Neural crest cell (in vitro differentiated cells): ENCODE data around the gene ZNF618. TPM values are rescaled to one million over a fixed set of nuclear protein-coding genes. Genes with fewer than 3 reads are reported as not detected.

ENCODE experiments used
- DNase-seq: peaks from one replicate; pipeline ENCODE4 v3.0.0; 2021; ENCODE audit warnings: low read depth, mixed read lengths, low spot score
- H3K27ac Mint-ChIP-seq: one replicate; pipeline ENCODE4 v1.8.0; 2021; ENCODE audit warnings: mild to moderate bottlenecking, mixed read lengths; ENCODE audit not compliant: unreplicated experiment
- H3K27me3 Mint-ChIP-seq: 2 replicates; pipeline ENCODE4 v1.8.0; 2021; ENCODE audit warnings: low read depth, mild to moderate bottlenecking, mixed read lengths
- H3K36me3 Mint-ChIP-seq: 2 replicates; pipeline ENCODE4 v1.8.0; 2021; ENCODE audit warnings: low read depth, mild to moderate bottlenecking, mixed read lengths
- H3K4me1 Mint-ChIP-seq: 2 replicates; pipeline ENCODE4 v1.8.0; 2021; ENCODE audit warnings: mixed read lengths
- H3K4me3 Mint-ChIP-seq: one replicate; pipeline ENCODE4 v1.8.0; 2021; ENCODE audit warnings: mild to moderate bottlenecking, mixed read lengths
- H3K9me3 Mint-ChIP-seq: 2 replicates; pipeline ENCODE4 v1.8.0; 2021; ENCODE audit warnings: mixed read lengths
- total RNA-seq: library from RNA; stranded (reverse); gene quantifications from 2 replicates; pipeline ENCODE4 v1.2.1, GENCODE V29; 2021
- TF ChIP-seq, protein P1 (sequence below): fragments of 200-600 bp; sonication (generic); conservative IDR thresholded peaks from 2 replicates; pipeline ENCODE4 v1.5.0; 2021; ENCODE audit warnings: antibody characterized with exemption, mild to moderate bottlenecking

Gene ZNF618
- total RNA-seq, 1 donor from 2014 or later, result 60.8 TPM

- no peaks in the 10 kb centered on the region for H3K9me3 Mint-ChIP-seq
- no peak overlapping the region for H3K4me3 Mint-ChIP-seq
- H3K4me1 Mint-ChIP-seq, result no peaks in the 10 kb centered on the region
- H3K27me3 Mint-ChIP-seq, result peaks cover 1% of the 10 kb centered on the region
- DNase-seq, result no peak
- TF ChIP-seq, protein P1, sequence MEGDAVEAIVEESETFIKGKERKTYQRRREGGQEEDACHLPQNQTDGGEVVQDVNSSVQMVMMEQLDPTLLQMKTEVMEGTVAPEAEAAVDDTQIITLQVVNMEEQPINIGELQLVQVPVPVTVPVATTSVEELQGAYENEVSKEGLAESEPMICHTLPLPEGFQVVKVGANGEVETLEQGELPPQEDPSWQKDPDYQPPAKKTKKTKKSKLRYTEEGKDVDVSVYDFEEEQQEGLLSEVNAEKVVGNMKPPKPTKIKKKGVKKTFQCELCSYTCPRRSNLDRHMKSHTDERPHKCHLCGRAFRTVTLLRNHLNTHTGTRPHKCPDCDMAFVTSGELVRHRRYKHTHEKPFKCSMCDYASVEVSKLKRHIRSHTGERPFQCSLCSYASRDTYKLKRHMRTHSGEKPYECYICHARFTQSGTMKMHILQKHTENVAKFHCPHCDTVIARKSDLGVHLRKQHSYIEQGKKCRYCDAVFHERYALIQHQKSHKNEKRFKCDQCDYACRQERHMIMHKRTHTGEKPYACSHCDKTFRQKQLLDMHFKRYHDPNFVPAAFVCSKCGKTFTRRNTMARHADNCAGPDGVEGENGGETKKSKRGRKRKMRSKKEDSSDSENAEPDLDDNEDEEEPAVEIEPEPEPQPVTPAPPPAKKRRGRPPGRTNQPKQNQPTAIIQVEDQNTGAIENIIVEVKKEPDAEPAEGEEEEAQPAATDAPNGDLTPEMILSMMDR, result no peak
- no peaks in the 10 kb centered on the region for H3K36me3 Mint-ChIP-seq
- no peak overlapping the region for H3K27ac Mint-ChIP-seq
Observed at GRCh38 chr9:114087721-114088120, 211.6 kb downstream of the ZNF618 start.

DNA sequence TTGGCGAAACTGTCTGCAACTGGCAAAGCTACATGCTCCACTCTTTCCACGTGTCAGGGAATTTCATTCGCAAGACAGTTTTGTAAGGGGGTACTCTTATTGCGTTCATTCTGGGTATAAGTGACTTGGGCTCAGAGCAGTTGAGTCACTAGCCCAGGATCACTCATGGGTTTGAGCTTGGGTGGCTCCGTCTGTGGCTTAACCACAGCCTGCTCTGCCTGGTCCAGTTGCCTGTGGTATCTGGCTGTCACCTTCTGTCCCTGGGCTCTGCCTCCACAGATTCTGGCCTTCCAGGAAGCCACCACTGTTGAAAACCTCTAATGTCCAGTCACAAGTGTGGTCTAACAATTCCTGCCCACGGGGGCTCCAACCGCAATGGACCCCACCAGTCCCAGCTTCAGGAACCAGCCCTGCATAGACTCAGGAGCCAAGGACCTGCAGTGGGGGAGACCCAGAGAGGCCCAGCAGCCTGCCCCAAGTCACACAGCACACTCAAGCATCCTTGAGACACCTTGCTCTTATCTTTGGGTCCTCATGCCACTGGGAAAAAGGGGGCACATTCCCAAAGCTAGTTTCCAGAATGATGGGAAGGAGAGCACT is 212.6 kb downstream of the ZNF618 start:
- peaks cover 2% of the 10 kb centered on the region for H3K27me3 Mint-ChIP-seq
- no peaks in the 10 kb centered on the region for H3K4me1 Mint-ChIP-seq
- no peak overlapping the region for H3K27ac Mint-ChIP-seq
- no peak overlapping the region for H3K4me3 Mint-ChIP-seq
- no peaks in the 10 kb centered on the region for H3K9me3 Mint-ChIP-seq
- no peak for DNase-seq
- no peaks in the 10 kb centered on the region for H3K36me3 Mint-ChIP-seq
- TF ChIP-seq, protein P1, result no peak

DNA sequence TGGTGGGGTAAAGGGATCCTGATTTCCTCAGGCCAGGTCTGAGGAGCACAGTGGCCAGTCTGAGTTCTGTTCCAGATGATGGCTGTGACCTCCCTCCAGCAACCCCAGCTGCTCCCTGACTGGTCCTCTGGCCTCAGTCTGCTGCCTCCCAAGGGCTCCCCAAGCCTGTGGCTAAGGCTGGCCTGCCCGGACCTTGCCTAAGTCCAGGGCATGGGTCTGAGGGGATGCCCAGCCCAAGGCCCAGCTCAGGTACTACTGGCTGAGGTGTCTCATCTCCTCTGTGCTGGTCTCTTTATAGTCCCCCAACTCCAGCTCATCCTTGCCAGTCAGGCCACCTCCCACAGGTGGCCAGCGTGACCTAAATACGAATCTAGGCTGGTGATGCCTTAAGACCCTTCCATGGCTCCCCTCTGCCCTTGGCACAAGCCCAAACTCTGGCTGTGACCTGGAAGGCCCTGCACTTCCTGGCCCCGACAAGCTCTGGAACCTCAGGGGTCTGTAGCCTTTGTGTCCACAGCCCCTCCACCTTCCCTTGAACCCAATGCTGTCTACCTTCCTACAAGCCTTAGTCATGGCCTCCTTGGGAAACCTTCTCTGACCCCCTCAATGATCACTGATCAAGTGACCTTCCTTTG is 213.2 kb downstream of the ZNF618 start:
- H3K4me1 Mint-ChIP-seq, result no peaks in the 10 kb centered on the region
- no peaks in the 10 kb centered on the region for H3K9me3 Mint-ChIP-seq
- no peak for DNase-seq
- TF ChIP-seq, protein P1, result no peak
- no peaks in the 10 kb centered on the region for H3K36me3 Mint-ChIP-seq
- no peak overlapping the region for H3K4me3 Mint-ChIP-seq
- H3K27me3 Mint-ChIP-seq, result peaks cover 2% of the 10 kb centered on the region
- no peak overlapping the region for H3K27ac Mint-ChIP-seq

- TF ChIP-seq, protein P1, result no peak
- DNase-seq, result no peak
- no peak overlapping the region for H3K4me3 Mint-ChIP-seq
- no peak overlapping the region for H3K27ac Mint-ChIP-seq
- H3K4me1 Mint-ChIP-seq, result no peaks in the 10 kb centered on the region
- H3K36me3 Mint-ChIP-seq, result no peaks in the 10 kb centered on the region
- H3K27me3 Mint-ChIP-seq, result peaks cover 14% of the 10 kb centered on the region
- no peaks in the 10 kb centered on the region for H3K9me3 Mint-ChIP-seq
Observed at GRCh38 chr9:114090798-114091197, 214.7 kb downstream of the ZNF618 start.

- Mint-ChIP-seq H3K27ac (no peak overlapping the region), H3K36me3 (no peaks in the 10 kb centered on the region), H3K27me3 (peaks cover 23% of the 10 kb centered on the region), H3K4me3 (no peak overlapping the region), H3K4me1 (no peaks in the 10 kb centered on the region), H3K9me3 (no peaks in the 10 kb centered on the region)
- TF ChIP-seq, protein P1, result no peak
- DNase-seq, result no peak
Observed at GRCh38 chr9:114091711-114092110, 215.6 kb downstream of the ZNF618 start.
